Hypothalamus (tissue), 51 donors: ENCODE results near the gene FAM236A.
"Not testable (repeated sequence)": the region's sequence is repeated elsewhere in the genome, so short reads cannot be mapped to it uniquely, and the experiment has no call there.

Experiments
- DNase-seq, 51 donors: peaks; one replicate each; lab custom pipeline; 2025; lab: John Stamatoyannopoulos, UW

FAM236A gene

DNA sequence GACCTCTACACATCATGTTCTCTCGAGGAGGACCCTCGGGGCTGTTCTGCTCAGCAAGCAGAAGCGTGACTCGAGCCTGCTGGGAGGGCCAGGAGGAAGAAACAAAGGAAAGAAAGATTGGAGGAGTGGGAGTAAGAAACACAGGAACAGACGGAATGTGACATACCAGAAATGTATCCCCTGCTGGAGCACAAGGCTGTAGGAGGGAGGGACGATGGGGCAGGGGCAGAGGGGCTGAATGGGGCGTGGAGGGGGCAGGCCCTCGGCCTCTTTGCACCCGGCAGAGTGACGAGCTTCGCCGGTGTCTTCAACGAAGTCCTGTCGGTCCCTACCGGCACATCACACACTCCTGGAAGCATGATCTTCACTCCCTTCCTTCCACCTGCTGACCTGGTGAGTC is at the start of gene FAM236A:
TSS of gene FAM236A (plus strand) at position 301 of the 400 bp plus-strand sequence. CDS start at position 358, 57 bp downstream.
- not testable (repeated sequence) for DNase-seq

DNA sequence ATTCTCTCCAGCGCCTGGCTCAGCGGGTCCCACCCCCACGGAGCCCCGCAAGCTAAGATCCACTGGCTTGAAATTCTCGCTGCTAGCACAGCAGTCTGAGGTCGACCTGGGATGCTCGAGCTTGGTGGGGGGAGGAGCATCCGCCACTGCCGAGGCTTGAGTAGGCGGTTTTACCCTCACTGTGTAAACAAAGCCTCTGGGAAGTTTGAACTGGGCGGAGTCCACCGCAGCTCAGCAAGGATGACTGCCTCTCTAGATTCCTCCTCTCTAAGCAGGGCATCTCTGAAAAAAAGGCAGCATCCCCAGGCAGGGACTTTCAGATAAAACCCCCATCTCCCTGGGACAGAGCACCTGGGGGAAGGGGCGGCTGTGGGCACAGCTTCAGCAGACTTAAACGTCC is 48.3 kb upstream of the FAM236A start:
- DNase-seq, result not testable (repeated sequence)

DNA sequence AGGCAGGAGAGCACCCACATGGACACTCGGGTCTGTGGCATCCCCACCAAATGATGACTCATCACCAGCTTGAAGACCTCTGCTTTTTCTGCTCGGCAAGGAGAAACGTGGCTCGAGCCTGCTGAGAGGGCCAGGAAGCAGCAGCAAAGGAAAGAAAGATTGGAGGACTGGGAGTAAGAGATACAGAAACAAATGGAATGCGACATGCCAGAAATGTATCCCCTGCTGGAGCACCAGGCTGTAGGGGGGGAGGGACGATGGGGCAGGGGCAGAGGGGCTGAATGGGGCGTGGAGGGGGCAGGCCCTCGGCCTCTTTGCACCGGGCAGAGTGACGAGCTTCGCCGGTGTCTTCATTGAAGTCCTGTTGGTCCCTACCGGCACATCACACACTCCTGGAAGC is 25.7 kb upstream of the FAM236A start, which contains the start of gene FAM236C:
TSS of gene FAM236C (plus strand) at position 301 of the 400 bp plus-strand sequence. CDS start 100 bp downstream, outside the sequence.
- DNase-seq, result not testable (repeated sequence)

DNA sequence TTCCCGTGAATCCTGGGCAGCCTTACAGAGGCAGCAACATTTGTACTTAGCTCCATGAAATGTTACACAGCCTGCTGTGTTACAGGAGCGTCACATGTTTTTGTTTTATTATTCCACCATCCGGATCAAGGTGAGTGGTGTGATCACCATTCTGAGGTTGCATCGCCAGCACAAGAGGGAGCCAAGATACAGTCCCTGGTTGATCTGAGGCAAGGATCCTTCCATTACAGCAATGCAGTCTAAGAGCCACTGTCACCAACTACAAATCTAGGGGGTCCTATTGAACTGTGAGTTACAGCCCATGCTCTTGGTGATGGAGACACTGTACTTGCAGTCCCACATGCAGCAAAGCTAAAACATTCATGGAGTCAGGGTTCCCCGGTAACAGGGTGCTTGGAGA is 21.9 kb upstream of the FAM236A start:
- DNase-seq, result not testable (repeated sequence)

DNA sequence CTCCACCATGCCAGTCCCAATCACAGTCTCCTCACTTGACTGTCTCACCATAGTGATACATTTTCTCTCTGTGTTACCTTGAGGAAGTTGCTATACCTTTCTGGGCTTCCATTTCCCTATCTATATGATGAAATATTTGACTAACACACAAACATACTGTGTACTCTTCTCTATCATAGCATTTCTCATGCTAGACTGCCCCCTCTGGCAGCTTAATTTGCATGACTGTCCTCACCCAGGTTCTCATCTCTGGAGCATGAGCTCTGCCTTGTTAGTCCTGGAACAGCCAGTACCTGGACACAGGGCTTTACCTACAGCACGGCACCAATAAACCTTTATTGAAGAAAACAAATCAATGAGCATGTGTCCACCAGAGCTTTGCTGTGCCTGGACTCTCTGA is 5.7 kb upstream of the FAM236A start:
- DNase-seq, result not testable (repeated sequence)

DNA sequence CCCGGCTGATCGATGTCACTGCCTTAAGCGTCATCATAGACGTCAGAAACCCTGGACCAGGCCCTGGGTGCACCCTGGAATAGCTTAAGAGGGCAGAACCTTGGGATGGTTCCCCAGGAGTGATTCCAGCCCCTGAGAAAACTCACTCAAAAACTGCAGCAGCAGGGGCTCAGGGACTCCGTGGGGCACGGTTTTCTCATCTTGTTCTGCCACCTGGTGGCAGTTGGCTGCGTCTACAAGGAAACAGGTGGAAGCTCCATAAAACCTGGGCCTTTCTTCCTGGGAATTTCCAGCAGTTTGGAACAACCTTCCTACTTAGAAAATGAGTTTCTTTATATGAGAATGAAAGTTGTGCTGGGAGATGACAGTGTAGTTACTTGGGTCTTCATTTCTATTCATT is 1.6 kb upstream of the FAM236A start:
- not testable (repeated sequence) for DNase-seq

DNA sequence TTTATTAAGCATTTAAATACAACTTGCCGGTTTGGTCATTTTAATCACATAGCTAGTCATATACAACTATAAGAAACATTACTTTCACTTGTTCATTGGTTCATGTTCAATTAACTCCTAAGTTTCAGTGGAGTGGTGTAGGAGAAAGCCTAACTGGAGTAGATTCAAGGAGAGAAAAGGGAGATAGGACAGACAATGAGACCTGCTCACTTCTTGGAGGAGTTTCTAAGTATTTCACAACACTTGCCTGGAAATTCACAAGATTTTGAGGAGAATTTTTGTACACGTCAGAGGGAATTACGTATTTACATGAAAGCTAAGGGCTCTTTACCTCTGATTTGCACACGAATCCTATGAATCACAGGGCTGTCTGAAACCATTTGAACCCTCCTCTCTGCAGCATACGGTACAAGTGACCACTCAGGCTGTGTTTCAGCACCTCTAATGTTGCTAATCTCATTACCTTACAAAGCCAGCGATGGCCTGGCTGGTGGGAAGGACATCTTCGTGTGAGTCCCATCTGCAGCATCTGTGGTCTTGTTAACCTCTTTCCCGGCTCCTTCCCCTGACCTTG is 1.0 kb upstream of the FAM236A start:
- DNase-seq, result not testable (repeated sequence)

DNA sequence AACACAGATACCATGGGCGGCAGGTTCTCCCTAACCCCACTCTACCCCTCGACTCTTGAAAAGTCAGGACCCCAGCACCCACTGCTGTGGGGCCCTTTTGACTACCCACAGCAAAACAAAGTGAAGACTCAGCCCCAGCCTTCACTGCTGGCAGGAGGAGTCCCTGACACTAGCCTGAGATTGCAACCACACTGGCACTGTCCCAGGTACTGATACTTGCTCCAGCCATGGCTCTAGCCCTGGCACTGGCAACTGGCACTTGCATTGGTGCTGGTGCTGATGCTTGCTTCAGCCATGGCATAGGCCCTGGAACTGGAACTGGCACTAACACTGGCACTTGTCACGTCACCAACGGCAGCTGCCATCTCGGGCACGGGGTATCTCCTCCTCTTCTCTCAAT is 4.3 kb downstream of the FAM236A start:
- DNase-seq, result not testable (repeated sequence)

DNA sequence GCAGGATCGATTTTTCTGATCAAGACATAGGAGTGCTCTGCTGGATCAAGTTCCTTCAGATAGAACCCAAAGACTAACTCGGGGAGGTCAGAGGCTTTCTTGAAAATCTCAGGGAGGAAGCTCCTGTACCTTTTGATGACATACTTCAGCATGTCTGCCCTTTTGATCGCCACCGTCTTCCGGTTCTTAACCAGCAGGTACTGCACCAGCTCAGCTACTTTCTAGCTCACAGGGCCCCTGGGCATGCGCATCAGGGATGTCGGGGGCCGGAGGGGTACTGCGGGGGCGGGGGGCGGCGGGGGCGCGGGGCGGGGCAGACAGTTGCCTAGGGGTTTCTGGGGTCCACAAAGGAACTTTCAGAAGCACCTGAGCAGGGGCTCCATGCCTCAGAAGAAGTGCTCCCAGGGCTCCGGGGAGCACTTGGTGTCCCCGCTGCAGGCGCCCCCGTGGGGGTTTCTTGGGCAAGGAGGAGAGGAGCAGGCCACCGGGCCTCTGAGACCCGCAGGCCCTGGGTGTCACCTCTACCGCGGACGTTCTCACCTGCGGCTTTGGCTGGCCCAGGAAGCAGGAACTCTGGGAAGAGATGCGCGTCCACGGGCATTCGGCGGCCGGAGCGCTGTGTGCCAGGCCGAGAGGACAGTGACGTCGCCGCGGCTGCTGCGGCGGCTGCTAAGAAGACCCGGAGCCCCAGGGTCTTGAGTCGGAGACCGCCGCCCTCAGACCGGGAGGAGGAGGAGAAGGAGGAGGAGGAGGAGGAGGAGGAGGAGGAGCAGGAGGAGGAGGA is 5.2 kb downstream of the FAM236A start:
- DNase-seq, result not testable (repeated sequence)

DNA sequence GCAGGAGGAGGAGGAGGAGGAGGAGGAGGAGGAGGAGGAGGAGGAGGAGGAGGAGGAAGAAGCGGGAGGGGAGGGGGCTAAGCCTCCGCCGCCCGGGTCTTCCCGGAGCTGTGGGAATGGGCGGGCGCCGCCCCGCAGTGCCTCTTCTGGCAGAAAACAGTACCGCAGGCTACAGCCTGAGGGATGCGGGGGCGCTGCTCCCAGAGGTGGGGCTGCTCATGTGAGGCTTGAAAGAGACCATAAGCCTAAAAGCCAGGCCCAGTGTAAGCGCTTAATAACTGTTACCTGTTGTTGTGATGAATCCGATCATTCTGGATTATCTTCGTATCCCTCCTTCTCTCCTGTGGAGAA is 5.8 kb downstream of the FAM236A start, which contains the start of gene DMRTC1:
TSS of gene DMRTC1 (minus strand) at position 19 of the 351 bp plus-strand sequence. CDS start 68,143 bp downstream, outside the sequence.
- DNase-seq, result not testable (repeated sequence)

DNA sequence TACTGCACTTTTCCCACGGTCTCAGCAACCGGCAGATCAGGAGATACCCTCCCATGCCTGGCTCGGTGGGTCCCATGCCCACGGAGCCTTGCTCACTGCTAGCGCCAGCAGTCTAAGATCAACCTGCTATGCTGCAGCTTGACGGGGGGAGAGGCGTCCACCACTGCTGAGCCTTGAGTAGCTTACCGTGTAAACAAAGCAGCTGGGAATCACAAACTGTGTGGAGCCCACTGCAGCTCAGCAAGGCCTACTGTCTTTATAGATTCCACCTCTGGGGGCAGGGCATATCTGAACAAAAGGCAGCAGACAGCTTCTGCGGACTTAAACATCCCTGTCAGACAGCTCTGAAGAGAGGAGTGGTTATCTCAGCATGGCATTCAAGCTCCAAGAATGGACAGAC is 22.0 kb downstream of the FAM236A start:
- DNase-seq, result not testable (repeated sequence)

DNA sequence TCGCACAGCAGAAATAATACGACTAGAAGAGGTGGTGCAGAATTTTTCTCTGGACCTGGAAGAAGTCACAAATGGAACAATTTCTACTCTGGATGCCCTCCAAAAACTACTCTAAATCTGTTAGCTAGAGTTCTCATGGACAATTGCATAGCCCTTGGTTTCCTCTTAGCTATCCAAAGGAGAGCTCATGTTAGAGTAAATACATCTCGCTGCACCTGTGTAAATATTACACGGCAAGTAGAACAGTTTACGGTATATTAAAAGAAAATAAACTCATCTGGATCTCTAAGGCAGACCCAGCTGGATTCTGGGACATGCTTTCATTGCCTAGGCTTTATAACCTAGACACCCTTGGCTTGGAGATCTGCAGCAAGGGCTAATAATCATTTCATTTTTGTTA is 33.9 kb downstream of the FAM236A start:
- not testable (repeated sequence) for DNase-seq

DNA sequence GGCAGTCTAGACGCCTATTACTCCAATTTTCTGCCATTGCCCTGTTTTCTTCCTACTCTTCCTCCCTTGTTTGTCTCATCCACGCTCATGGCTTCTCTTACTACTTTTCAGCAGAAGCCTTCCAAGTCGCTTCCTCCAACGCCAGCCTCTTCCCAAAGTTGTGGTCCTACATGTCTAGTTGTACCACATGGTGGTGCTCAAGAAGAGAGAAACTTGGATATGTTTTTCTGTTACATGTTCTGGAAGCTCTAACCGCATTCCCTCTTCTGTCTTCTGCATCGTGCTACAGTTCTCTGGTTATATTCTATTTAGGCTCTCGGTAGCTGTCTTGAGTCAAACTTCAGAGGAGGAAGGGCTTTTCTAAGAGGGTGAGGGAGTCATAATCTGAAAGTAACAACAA is 36.9 kb downstream of the FAM236A start:
- DNase-seq, result not testable (repeated sequence)

DNA sequence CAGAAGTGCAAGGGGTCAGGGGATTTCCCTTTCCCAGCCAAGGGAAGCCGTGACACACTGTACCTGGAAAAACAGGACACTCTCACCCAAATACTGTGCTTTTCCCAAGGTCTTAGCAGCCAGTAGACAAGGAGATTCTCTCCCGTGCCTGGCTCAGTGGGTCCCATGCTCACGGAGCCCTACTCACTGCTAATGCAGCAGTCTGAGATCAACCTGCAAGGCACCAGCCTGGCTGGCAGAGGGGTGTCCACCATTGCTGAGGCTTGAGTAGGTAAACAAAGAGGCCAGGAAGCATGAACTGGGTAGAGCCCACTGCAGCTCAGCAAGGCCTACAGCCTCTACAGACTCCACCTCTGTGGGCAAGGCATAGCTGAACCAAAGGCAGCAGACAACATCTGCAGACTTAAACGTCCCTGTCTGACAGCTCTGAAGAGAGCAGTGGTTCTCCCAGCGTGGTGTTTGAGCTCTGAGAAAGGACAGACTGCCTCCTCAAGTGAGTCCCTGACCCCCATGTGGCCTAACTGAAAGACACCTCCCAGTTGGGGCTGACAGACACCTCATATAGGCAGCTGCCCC is 43.0 kb downstream of the FAM236A start:
- DNase-seq, result not testable (repeated sequence)
